K562 (cell line): ENCODE measurements around the gene REXO2. TPM values are rescaled to one million over a fixed set of nuclear protein-coding genes. Genes with fewer than 3 reads are reported as not detected.

Source experiments
- BACH1 ChIP-seq: fragments of 200-800 bp; sonication (Bioruptor generic); IDR thresholded peaks from 2 replicates; pipeline ENCODE4 v1.6.1; 2016; ENCODE audit warnings: missing genetic modification characterization, missing compliant biosample characterization
- CREM ChIP-seq: IDR thresholded peaks from 2 replicates; pipeline ENCODE4 v1.6.1; 2014; ENCODE audit warnings: antibody characterized with exemption, low read depth
- JUN ChIP-seq, 2 experiments: sonication (generic) in 1 of 2; formaldehyde crosslinking in 1 of 2; IDR thresholded peaks; 2 replicates each; pipeline versions ENCODE4 v1.6.1 to v1.8.0; 2012 to 2022; ENCODE audit warnings: borderline replicate concordance in 2 of 2, mild to moderate bottlenecking in 2 of 2, improper control_type of control experiment in 1 of 2, low read depth in 1 of 2, low read length in 1 of 2, missing genetic modification reagents in 1 of 2
- MTF1 ChIP-seq: fragments of 250-450 bp; sonication (Bioruptor Pico); IDR thresholded peaks from 2 replicates; pipeline ENCODE4 v1.9.0; 2021; ENCODE audit warnings: moderate library complexity, mild to moderate bottlenecking, inconsistent platforms, borderline replicate concordance
- NFE2L1 ChIP-seq: fragments of 450-650 bp; IDR thresholded peaks from 2 replicates; pipeline ENCODE4 v1.6.1; 2016; ENCODE audit warnings: missing genetic modification characterization, low read depth, mild to moderate bottlenecking, missing compliant biosample characterization, moderate library complexity, borderline replicate concordance
- RAD21 ChIP-seq, 2 experiments: fragments of 250-450 bp in 1 of 2; fragments of 450-650 bp in 1 of 2; sonication (Bioruptor Pico) in 1 of 2; formaldehyde crosslinking in 1 of 2; IDR thresholded peaks in 1 of 2; conservative IDR thresholded peaks in 1 of 2; 2 replicates each; pipeline versions ENCODE4 v1.4.0 to v1.8.0; 2020 to 2022; ENCODE audit warnings: mild to moderate bottlenecking in 2 of 2, moderate library complexity in 1 of 2
- TFAM ChIP-seq: fragments of 250-450 bp; sonication (Bioruptor Pico); conservative IDR thresholded peaks from 2 replicates; pipeline ENCODE4 v1.5.0; 2021; ENCODE audit warnings: mild to moderate bottlenecking, moderate library complexity
- THRA ChIP-seq: fragments of 450-650 bp; IDR thresholded peaks from 2 replicates; pipeline ENCODE4 v1.6.1; 2017; ENCODE audit warnings: mild to moderate bottlenecking, moderate library complexity
- ZBTB2 ChIP-seq: fragments of 450-650 bp; IDR thresholded peaks from 2 replicates; pipeline ENCODE4 v1.6.1; 2016; ENCODE audit warnings: antibody characterized with exemption
- ZBTB8A ChIP-seq: fragments of 450-650 bp; IDR thresholded peaks from 2 replicates; pipeline ENCODE4 v1.6.1; 2018; ENCODE audit warnings: mild to moderate bottlenecking, moderate library complexity; ENCODE audit not compliant: partially characterized antibody
- ZNF766 ChIP-seq: fragments of 200-800 bp; sonication (Bioruptor generic); conservative IDR thresholded peaks from 2 replicates; pipeline ENCODE4 v1.6.1; 2016; ENCODE audit warnings: missing genetic modification characterization, missing compliant biosample characterization
- polyA plus RNA-seq, 8 experiments: library from polyadenylated mRNA; depleted of rRNA in 4 of 8; stranded (reverse) in 5 of 8; unstranded in 3 of 8; fragments of >200 nt; fragmentation: Nextera tagmentation in 2 of 8; fragmentation: Illumina TruSeq in 1 of 8; extraction: Ambion mirVana in 2 of 8; extraction: Trizol in 1 of 8; gene quantifications; 2 replicates each; pipeline versions ENCODE4 v1.2.1 to v1.2.3, GENCODE V29; 2011 to 2014; ENCODE audit warnings: inconsistent platforms in 1 of 8, missing spikeins in 1 of 8
- total RNA-seq, 7 experiments: library from RNA; depleted of rRNA in 6 of 7; stranded (reverse); fragments of >200 nt in 6 of 7; fragmentation: Illumina TruSeq in 2 of 7; extraction: Trizol in 2 of 7; gene quantifications; 2 replicates each; pipeline versions ENCODE4 v1.2.1 to v1.2.3, GENCODE V29; 2011 to 2021; ENCODE audit warnings: low replicate concordance in 1 of 7
- TF ChIP-seq, protein P1 (sequence below), 2 experiments: fragments of 450-650 bp; formaldehyde crosslinking in 1 of 2; IDR thresholded peaks; 2 replicates each; pipeline versions ENCODE4 v1.4.0 to v1.6.1; 2014 to 2020; ENCODE audit warnings: mild to moderate bottlenecking in 2 of 2, borderline replicate concordance in 1 of 2, low read depth in 1 of 2

REXO2 gene
- total and polyA plus RNA-seq, 9 of the 15 experiments (the other 6 are each of a cell fraction or from before 2014, with no cell fraction given), result 143 to 370 (median 193) TPM

- TF ChIP-seq, protein P1, sequence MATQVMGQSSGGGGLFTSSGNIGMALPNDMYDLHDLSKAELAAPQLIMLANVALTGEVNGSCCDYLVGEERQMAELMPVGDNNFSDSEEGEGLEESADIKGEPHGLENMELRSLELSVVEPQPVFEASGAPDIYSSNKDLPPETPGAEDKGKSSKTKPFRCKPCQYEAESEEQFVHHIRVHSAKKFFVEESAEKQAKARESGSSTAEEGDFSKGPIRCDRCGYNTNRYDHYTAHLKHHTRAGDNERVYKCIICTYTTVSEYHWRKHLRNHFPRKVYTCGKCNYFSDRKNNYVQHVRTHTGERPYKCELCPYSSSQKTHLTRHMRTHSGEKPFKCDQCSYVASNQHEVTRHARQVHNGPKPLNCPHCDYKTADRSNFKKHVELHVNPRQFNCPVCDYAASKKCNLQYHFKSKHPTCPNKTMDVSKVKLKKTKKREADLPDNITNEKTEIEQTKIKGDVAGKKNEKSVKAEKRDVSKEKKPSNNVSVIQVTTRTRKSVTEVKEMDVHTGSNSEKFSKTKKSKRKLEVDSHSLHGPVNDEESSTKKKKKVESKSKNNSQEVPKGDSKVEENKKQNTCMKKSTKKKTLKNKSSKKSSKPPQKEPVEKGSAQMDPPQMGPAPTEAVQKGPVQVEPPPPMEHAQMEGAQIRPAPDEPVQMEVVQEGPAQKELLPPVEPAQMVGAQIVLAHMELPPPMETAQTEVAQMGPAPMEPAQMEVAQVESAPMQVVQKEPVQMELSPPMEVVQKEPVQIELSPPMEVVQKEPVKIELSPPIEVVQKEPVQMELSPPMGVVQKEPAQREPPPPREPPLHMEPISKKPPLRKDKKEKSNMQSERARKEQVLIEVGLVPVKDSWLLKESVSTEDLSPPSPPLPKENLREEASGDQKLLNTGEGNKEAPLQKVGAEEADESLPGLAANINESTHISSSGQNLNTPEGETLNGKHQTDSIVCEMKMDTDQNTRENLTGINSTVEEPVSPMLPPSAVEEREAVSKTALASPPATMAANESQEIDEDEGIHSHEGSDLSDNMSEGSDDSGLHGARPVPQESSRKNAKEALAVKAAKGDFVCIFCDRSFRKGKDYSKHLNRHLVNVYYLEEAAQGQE (IDR thresholded peaks at IDR 0.05; ENCODE audit: borderline replicate concordance), result no peak
- TF ChIP-seq, protein P1 (CRISPR knock-in tag; IDR thresholded peaks at IDR 0.05; ENCODE audit: low read depth), result no peak
- TF ChIP-seq ZBTB2 (peak; percentile 83), BACH1 (peak; percentile 49; the same call in 1 of the 2 replicates), ZBTB8A (no peak), CREM (peak; percentile 91), NFE2L1 (tag) (no peak), MTF1 (CRISPR knock-in tag) (no peak), TFAM (CRISPR knock-in tag) (no peak), JUN (IDR thresholded peaks at IDR 0.05; ENCODE audit: borderline replicate concordance, low read depth, low read length) (peak; percentile 33; the same call in 1 of the 2 replicates), JUN (CRISPR knock-in tag; IDR thresholded peaks at IDR 0.05; ENCODE audit: borderline replicate concordance) (no peak), ZNF766 (CRISPR knock-in tag) (peak; percentile 88), THRA (no peak), RAD21 (CRISPR knock-in tag; conservative IDR thresholded peaks at IDR 0.05 in 1 of 2, IDR thresholded peaks at IDR 0.05 in 1 of 2) (peak; percentile 7 to 23; a peak in 1 of 4 replicates)
These were observed at the start of gene REXO2 (continued) for GRCh38 chr11:114439229-114440120.
